CD4-positive, alpha-beta memory T cell (primary cell): ENCODE results near the gene CROCC2. TPM values are rescaled to one million over a fixed set of nuclear protein-coding genes. Genes with fewer than 3 reads are reported as not detected.

ENCODE experiments used
- CTCF ChIA-PET: fragments of 350-600 bp; sonication (Branson Sonifier 250); formaldehyde crosslinking; loops from one replicate; lab custom pipeline; 2021; ENCODE audit warnings: inconsistent platforms; ENCODE audit not compliant: partially characterized antibody; lab: Charles Lee
- POLR2A ChIA-PET: fragments of 350-600 bp; sonication (Branson Sonifier 250); formaldehyde crosslinking; loops from one replicate; lab custom pipeline; 2021; ENCODE audit not compliant: partially characterized antibody; lab: Charles Lee
- DNase-seq, 5 donors: peaks; one replicate each; pipeline versions ENCODE4 v3.0.0 to v3.0.0-alpha.2; 2020 to 2022; ENCODE audit warnings: mixed read lengths in 1 of 5
- H3K27ac ChIP-seq: one replicate; pipeline ENCODE4 v1.7.0; 2013; ENCODE audit warnings: low read depth, low read length
- H3K27me3 ChIP-seq: 2 replicates; pipeline ENCODE4 v1.7.0; 2013; ENCODE audit warnings: mild to moderate bottlenecking, low read length, moderate library complexity; ENCODE audit not compliant: insufficient read depth
- H3K36me3 ChIP-seq: 2 replicates; pipeline ENCODE4 v1.7.0; 2013; ENCODE audit warnings: mild to moderate bottlenecking, low read length, moderate library complexity; ENCODE audit not compliant: insufficient read depth
- H3K4me1 ChIP-seq: 2 replicates; pipeline ENCODE4 v1.7.0; 2013; ENCODE audit warnings: mild to moderate bottlenecking, low read length, moderate library complexity; ENCODE audit not compliant: insufficient read depth
- H3K4me3 ChIP-seq, 2 donors: one replicate each; pipeline ENCODE4 v1.7.0; 2013; ENCODE audit warnings: low read length in 2 of 2, mild to moderate bottlenecking in 1 of 2
- H3K9me3 ChIP-seq, 2 donors: one replicate each; pipeline ENCODE4 v1.7.0; 2013; ENCODE audit warnings: low read length in 2 of 2, control low read depth in 1 of 2; ENCODE audit not compliant: control insufficient read depth in 1 of 2
- H3K27ac Mint-ChIP-seq, 7 donors: one replicate each; pipeline ENCODE4 v1.8.0; 2020 to 2021; ENCODE audit warnings: mixed read lengths in 7 of 7, mild to moderate bottlenecking in 6 of 7, inconsistent platforms in 3 of 7, moderate library complexity in 3 of 7
- H3K27me3 Mint-ChIP-seq, 2 donors: one replicate each; pipeline ENCODE4 v1.8.0; 2020 to 2021; ENCODE audit warnings: mixed read lengths in 2 of 2
- H3K36me3 Mint-ChIP-seq, 2 donors: one replicate each; pipeline ENCODE4 v1.8.0; 2020 to 2021; ENCODE audit warnings: mixed read lengths in 2 of 2, inconsistent platforms in 1 of 2, mild to moderate bottlenecking in 1 of 2
- H3K4me1 Mint-ChIP-seq, 4 donors: one replicate each; pipeline ENCODE4 v1.8.0; 2020 to 2021; ENCODE audit warnings: mixed read lengths in 4 of 4, mild to moderate bottlenecking in 1 of 4
- H3K4me3 Mint-ChIP-seq, 8 donors: one replicate each; pipeline ENCODE4 v1.8.0; 2020 to 2021; ENCODE audit warnings: mixed read lengths in 8 of 8, mild to moderate bottlenecking in 7 of 8, moderate library complexity in 6 of 8, inconsistent platforms in 3 of 8
- H3K9me3 Mint-ChIP-seq, 8 donors: one replicate each; pipeline ENCODE4 v1.8.0; 2020 to 2021; ENCODE audit warnings: mixed read lengths in 8 of 8, mild to moderate bottlenecking in 5 of 8, inconsistent platforms in 3 of 8, moderate library complexity in 1 of 8
- intact Hi-C: fragments of 100-400 bp; cut with micrococcal nuclease; formaldehyde crosslinking; loops from one replicate; pipeline ENCODE4 v1.15.1; 2023
- polyA plus RNA-seq, 2 donors: library from polyadenylated mRNA; unstranded; fragments of 300-500 nt; fragmentation: Illumina TruSeq; gene quantifications; one replicate each; pipeline ENCODE4 v1.2.3, GENCODE V29; 2021
- total RNA-seq, 2 experiments: library from RNA; stranded (reverse); gene quantifications; one replicate each; pipeline ENCODE4 v1.2.3, GENCODE V29; 2021

The CROCC2 gene
- total and polyA plus RNA-seq, 4 experiments from 2014 or later: not detected

GRCh38 chr2:241034490-241035141 is 128.5 kb downstream of the CROCC2 start:
- DNase-seq: no peak
- Mint-ChIP-seq H3K4me3 (peak overlapping the region in 4 of 8 donors; percentile 20 to 77 (median 44)), H3K36me3 (peaks cover 0 to 11% of the 10 kb centered on the region in 2 donors), H3K4me1 (peaks cover 6 to 33% (median 14%) of the 10 kb centered on the region in 4 donors), H3K27ac (peak overlapping the region in 6 of 7 donors; percentile 32 to 88 (median 80)), H3K27me3 (no peaks in the 10 kb centered on the region), H3K9me3 (peaks cover 0 to 2% (median 0%) of the 10 kb centered on the region in 8 donors)
- CTCF ChIA-PET: no interaction called here
- Histone ChIP-seq H3K4me1 (peaks cover 26% of the 10 kb centered on the region), H3K27me3 (no peaks in the 10 kb centered on the region), H3K4me3 (no peak overlapping the region), H3K27ac (peak overlapping the region; percentile 22), H3K36me3 (no peaks in the 10 kb centered on the region), H3K9me3 (no peaks in the 10 kb centered on the region)
- POLR2A ChIA-PET: no interaction called here
- intact Hi-C loops: no loop called here

GRCh38 chr2:241035142-241035817 is 129.1 kb downstream of the CROCC2 start:
- H3K9me3 ChIP-seq: no peaks in the 10 kb centered on the region
- peaks cover 32% of the 10 kb centered on the region for H3K4me1 ChIP-seq
- H3K27me3 ChIP-seq: no peaks in the 10 kb centered on the region
- Mint-ChIP-seq H3K27ac (peak overlapping the region; percentile 17 to 88 (median 76)), H3K36me3 (peaks cover 0 to 12% of the 10 kb centered on the region in 2 donors), H3K4me3 (peak overlapping the region in 7 of 8 donors; percentile 33 to 77 (median 49)), H3K27me3 (no peaks in the 10 kb centered on the region), H3K4me1 (peaks cover 6 to 33% (median 14%) of the 10 kb centered on the region in 4 donors), H3K9me3 (peaks cover 0 to 2% (median 0%) of the 10 kb centered on the region in 8 donors)
- no peaks in the 10 kb centered on the region for H3K36me3 ChIP-seq
- POLR2A ChIA-PET: no interaction called here
- H3K4me3 ChIP-seq: no peak overlapping the region
- CTCF ChIA-PET: no interaction called here
- H3K27ac ChIP-seq: peak overlapping the region; percentile 22
- DNase-seq: peak in 4 of 5 donors; percentile 34 to 75 (median 60)
- intact Hi-C loops: no loop called here

- H3K27me3 ChIP-seq: no peaks in the 10 kb centered on the region
- peak; percentile 49 to 85 (median 66) for DNase-seq
- peaks cover 32% of the 10 kb centered on the region for H3K4me1 ChIP-seq
- Mint-ChIP-seq H3K9me3 (peaks cover 0 to 2% (median 0%) of the 10 kb centered on the region in 8 donors), H3K27me3 (no peaks in the 10 kb centered on the region), H3K4me3 (peak overlapping the region; percentile 75 to 91 (median 84)), H3K4me1 (peaks cover 8 to 33% (median 16%) of the 10 kb centered on the region in 4 donors), H3K27ac (peak overlapping the region; percentile 80 to 99 (median 91)), H3K36me3 (peaks cover 0 to 16% of the 10 kb centered on the region in 2 donors)
- H3K9me3 ChIP-seq: no peaks in the 10 kb centered on the region
- POLR2A ChIA-PET: no interaction called here
- no peaks in the 10 kb centered on the region for H3K36me3 ChIP-seq
- peak overlapping the region; percentile 68 for H3K27ac ChIP-seq
- CTCF ChIA-PET: no interaction called here
- H3K4me3 ChIP-seq: peak overlapping the region in 1 of 2 donors; percentile 83
- intact Hi-C loops: loop anchor here (1.0 to 2.0 kb wide), 2 partner anchors 115 to 204 kb away; partner anchors contain the start of gene PPP1R7
Measured at GRCh38 chr2:241035818-241036396, 129.8 kb downstream of the CROCC2 start.

GRCh38 chr2:241036397-241036963 is 130.3 kb downstream of the CROCC2 start:
- Mint-ChIP-seq H3K27me3 (no peaks in the 10 kb centered on the region), H3K4me1 (peaks cover 8 to 36% (median 17%) of the 10 kb centered on the region in 4 donors), H3K4me3 (peak overlapping the region; percentile 75 to 91 (median 84)), H3K9me3 (peaks cover 0 to 2% (median 0%) of the 10 kb centered on the region in 8 donors), H3K36me3 (peaks cover 0 to 18% of the 10 kb centered on the region in 2 donors), H3K27ac (peak overlapping the region; percentile 80 to 99 (median 91))
- no peaks in the 10 kb centered on the region for H3K27me3 ChIP-seq
- no peaks in the 10 kb centered on the region for H3K36me3 ChIP-seq
- intact Hi-C loops: loop anchor here (1.0 to 2.0 kb wide), 2 partner anchors 114 to 204 kb away; partner anchors contain the start of gene PPP1R7
- peak; percentile 63 to 94 (median 77) for DNase-seq
- H3K27ac ChIP-seq: peak overlapping the region; percentile 68
- POLR2A ChIA-PET: no interaction called here
- CTCF ChIA-PET: no interaction called here
- peak overlapping the region; percentile 17 to 83 for H3K4me3 ChIP-seq
- H3K9me3 ChIP-seq: no peaks in the 10 kb centered on the region
- H3K4me1 ChIP-seq: peaks cover 32% of the 10 kb centered on the region

- Histone ChIP-seq H3K4me1 (peaks cover 32% of the 10 kb centered on the region), H3K27me3 (no peaks in the 10 kb centered on the region)
- intact Hi-C loops: loop anchor here (1.0 to 2.0 kb wide), 2 partner anchors 114 to 205 kb away; partner anchors contain the start of gene PPP1R7
Measured at GRCh38 chr2:241036964-241037421, 130.9 kb downstream of the CROCC2 start.

GRCh38 chr2:241037498-241037897 is 131.4 kb downstream of the CROCC2 start:
- ChIA-PET CTCF (interaction anchor here (0.9 kb wide), 1 partner anchor 28 kb away, joined by 3 read pairs; no protein-coding TSS in a partner anchor), POLR2A (interaction anchor here (0.8 to 1.4 kb wide), 5 partner anchors 18 to 71 kb away, joined by 3 to 5 read pairs (median 4); partner anchors contain the start of gene SNED1)
- H3K4me3 ChIP-seq: peak overlapping the region in 1 of 2 donors; percentile 10
- peaks cover 32% of the 10 kb centered on the region for H3K4me1 ChIP-seq
- peaks cover 0 to 26% of the 10 kb centered on the region in 2 donors for H3K36me3 Mint-ChIP-seq
- peak overlapping the region; percentile 75 to 95 (median 88) for H3K4me3 Mint-ChIP-seq
- DNase-seq: no peak
- H3K9me3 ChIP-seq: no peaks in the 10 kb centered on the region
- H3K36me3 ChIP-seq: no peaks in the 10 kb centered on the region
- no peaks in the 10 kb centered on the region for H3K27me3 ChIP-seq
- H3K9me3 Mint-ChIP-seq: no peaks in the 10 kb centered on the region
- peak overlapping the region; percentile 84 to 99 (median 93) for H3K27ac Mint-ChIP-seq
- H3K27ac ChIP-seq: peak overlapping the region; percentile 68
- no peaks in the 10 kb centered on the region for H3K27me3 Mint-ChIP-seq
- H3K4me1 Mint-ChIP-seq: peaks cover 9 to 40% (median 17%) of the 10 kb centered on the region in 4 donors
- intact Hi-C loops: loop anchor here (2.0 kb wide), 1 partner anchor 113 kb away; the partner anchor contains the start of gene PPP1R7

More at GRCh38 chr2:241036964-241037421, 130.9 kb downstream of the CROCC2 start:
- peaks cover 9 to 40% (median 17%) of the 10 kb centered on the region in 4 donors for H3K4me1 Mint-ChIP-seq
- ChIA-PET POLR2A (no interaction called here), CTCF (no interaction called here)
- H3K27ac ChIP-seq: peak overlapping the region; percentile 68
- peak overlapping the region; percentile 17 to 83 for H3K4me3 ChIP-seq
- DNase-seq: peak in 2 of 5 donors; percentile 53 to 70
- no peaks in the 10 kb centered on the region for H3K9me3 ChIP-seq
- H3K27me3 Mint-ChIP-seq: no peaks in the 10 kb centered on the region
- H3K36me3 Mint-ChIP-seq: peaks cover 0 to 23% of the 10 kb centered on the region in 2 donors
- no peaks in the 10 kb centered on the region for H3K9me3 Mint-ChIP-seq
- H3K36me3 ChIP-seq: no peaks in the 10 kb centered on the region
- H3K4me3 Mint-ChIP-seq: peak overlapping the region; percentile 75 to 95 (median 84)
- peak overlapping the region; percentile 80 to 99 (median 91) for H3K27ac Mint-ChIP-seq
